B cell (primary cell): ENCODE measurements around the gene AFF2. TPM values are rescaled to one million over a fixed set of nuclear protein-coding genes. Genes with fewer than 3 reads are reported as not detected.

Source experiments
- ATAC-seq: fragments of 200-7000 bp; cut with Tn5 transposase; one replicate; pipeline ENCODE4 v1.10.0; 2021; ENCODE audit warnings: low read depth, mild to moderate bottlenecking, moderate number of reproducible peaks, moderate library complexity
- CTCF ChIA-PET: fragments of 350-600 bp; sonication (Branson Sonifier 250); formaldehyde crosslinking; loops from one replicate; lab custom pipeline; 2021; ENCODE audit warnings: antibody characterized with exemption, inconsistent platforms; lab: Charles Lee
- POLR2A ChIA-PET: fragments of 350-600 bp; sonication (Branson Sonifier 250); formaldehyde crosslinking; loops from one replicate; lab custom pipeline; 2021; ENCODE audit warnings: antibody characterized with exemption; lab: Charles Lee
- DNase-seq: peaks from one replicate; pipeline ENCODE4 v3.0.0; 2013
- H2AFZ ChIP-seq: 2 replicates; pipeline ENCODE4 v1.6.1; 2012; ENCODE audit warnings: mild to moderate bottlenecking, low read depth, low read length; ENCODE audit not compliant: insufficient read depth, poor library complexity, severe bottlenecking
- H3K27ac ChIP-seq, 2 donors: 1 replicate in 1 of 2; 2 replicates in 1 of 2; pipeline ENCODE4 v1.5.1; 2012 to 2013; ENCODE audit warnings: low read length in 2 of 2, mild to moderate bottlenecking in 2 of 2, moderate library complexity in 1 of 2
- H3K27me3 ChIP-seq, 4 experiments: fragments of 200-600 bp in 1 of 4; sonication (generic) in 1 of 4; replicated peaks in 1 of 4; 1 replicate in 2 of 4; 2 replicates in 2 of 4; pipeline versions ENCODE4 v1.6.1 to v1.7.0; 2013 to 2016; ENCODE audit warnings: low read length in 3 of 4, mild to moderate bottlenecking in 2 of 4, mixed read lengths in 1 of 4, moderate library complexity in 1 of 4; ENCODE audit not compliant: insufficient read depth in 4 of 4, control insufficient read depth in 3 of 4; ENCODE audit errors: control extremely low read depth in 1 of 4
- H3K36me3 ChIP-seq, 2 experiments: replicated peaks in 1 of 2; 1 replicate in 1 of 2; 2 replicates in 1 of 2; pipeline versions ENCODE4 v1.6.1 to v1.7.1; 2013; ENCODE audit warnings: low read length in 1 of 2; ENCODE audit not compliant: insufficient read depth in 2 of 2, control insufficient read depth in 1 of 2; ENCODE audit errors: control extremely low read depth in 1 of 2, extremely low read depth in 1 of 2
- H3K4me1 ChIP-seq, 2 donors: fragments of 200-600 bp in 1 of 2; sonication (generic) in 1 of 2; 1 replicate in 1 of 2; 2 replicates in 1 of 2; pipeline versions ENCODE4 v1.5.1 to v1.6.1; 2013 to 2017; ENCODE audit warnings: low read length in 2 of 2; ENCODE audit not compliant: control insufficient read depth in 2 of 2, insufficient read depth in 2 of 2
- H3K4me2 ChIP-seq: replicated peaks from 2 replicates; pipeline ENCODE3; 2012; ENCODE audit warnings: mild to moderate bottlenecking, low read depth, low read length; ENCODE audit not compliant: poor library complexity, severe bottlenecking
- H3K4me3 ChIP-seq, 5 experiments: fragments of 200-600 bp in 1 of 5; sonication (generic) in 1 of 5; 1 replicate in 3 of 5; 2 replicates in 2 of 5; pipeline versions ENCODE4 v1.5.1 to v1.7.0; 2011 to 2016; ENCODE audit warnings: low read length in 4 of 5, mild to moderate bottlenecking in 4 of 5, low read depth in 2 of 5, control low read depth in 1 of 5, moderate library complexity in 1 of 5; ENCODE audit not compliant: insufficient read depth in 1 of 5; ENCODE audit errors: control extremely low read depth in 1 of 5, extremely low read depth in 1 of 5
- H3K79me2 ChIP-seq: fragments of 200-600 bp; sonication (generic); one replicate; pipeline ENCODE4 v1.6.0; 2016; ENCODE audit warnings: low read length; ENCODE audit not compliant: control insufficient read depth, insufficient read depth
- H3K9ac ChIP-seq: fragments of 200-600 bp; sonication (generic); 2 replicates; pipeline ENCODE4 v1.6.1; 2017; ENCODE audit warnings: mild to moderate bottlenecking, low read length, moderate library complexity
- H3K9me3 ChIP-seq, 3 donors: one replicate each; pipeline versions ENCODE4 v1.6.1 to v1.7.1; 2013; ENCODE audit warnings: low read length in 2 of 3; ENCODE audit not compliant: control insufficient read depth in 2 of 3, insufficient read depth in 1 of 3; ENCODE audit errors: control extremely low read depth in 1 of 3
- H4K20me1 ChIP-seq: 2 replicates; pipeline ENCODE4 v1.6.0; 2012; ENCODE audit warnings: mild to moderate bottlenecking, low read length; ENCODE audit not compliant: insufficient read depth, control insufficient read depth, poor library complexity, severe bottlenecking
- H3K27ac Mint-ChIP-seq: one replicate; pipeline ENCODE4 v1.8.0; 2021; ENCODE audit warnings: mixed read lengths
- H3K27me3 Mint-ChIP-seq: one replicate; pipeline ENCODE4 v1.8.0; 2021; ENCODE audit warnings: mixed read lengths
- H3K4me1 Mint-ChIP-seq: one replicate; pipeline ENCODE4 v1.8.0; 2021; ENCODE audit warnings: mixed read lengths
- H3K4me3 Mint-ChIP-seq: one replicate; pipeline ENCODE4 v1.8.0; 2021; ENCODE audit warnings: mixed read lengths
- H3K9me3 Mint-ChIP-seq: one replicate; pipeline ENCODE4 v1.8.0; 2022; ENCODE audit warnings: mixed read lengths; ENCODE audit not compliant: insufficient read depth
- EZH2 ChIP-seq: IDR thresholded peaks from 2 replicates; pipeline ENCODE4 v1.6.1; 2012; ENCODE audit warnings: borderline replicate concordance, low read depth, mild to moderate bottlenecking, moderate library complexity, low read length; ENCODE audit not compliant: insufficient read depth, poor library complexity, severe bottlenecking
- WGBS: methylation state at CpG from one replicate; pipeline ENCODE4 v1.1.5; 2013; ENCODE audit warnings: missing lambda C conversion rate; ENCODE audit not compliant: insufficient coverage; 5-methylcytosine and 5-hydroxymethylcytosine counted together
- intact Hi-C: fragments of 100-400 bp; cut with micrococcal nuclease; formaldehyde crosslinking; loops from one replicate; pipeline ENCODE4 v1.10.0; 2022
- polyA plus RNA-seq: library from polyadenylated mRNA; depleted of rRNA; stranded (reverse); fragments of >200 nt; gene quantifications from 2 replicates; pipeline ENCODE4 v1.2.3, GENCODE V29; 2012
- total RNA-seq, 2 donors: library from RNA; stranded (reverse); fragments of 120-200 nt in 1 of 2; gene quantifications; 1 replicate in 1 of 2; 2 replicates in 1 of 2; pipeline versions ENCODE4 v1.2.3 to v1.2.4, GENCODE V29; 2013 to 2022
- TF ChIP-seq, protein P1 (sequence below): fragments of 200-600 bp; IDR thresholded peaks from one replicate; pipeline ENCODE4 v1.8.0; 2022; ENCODE audit warnings: antibody characterized with exemption, mild to moderate bottlenecking

AFF2 gene
- total and polyA plus RNA-seq, 2 donors (not counting 1 experiment from before 2014, with no cell fraction given) = 0.06 to 12.0 TPM

DNA sequence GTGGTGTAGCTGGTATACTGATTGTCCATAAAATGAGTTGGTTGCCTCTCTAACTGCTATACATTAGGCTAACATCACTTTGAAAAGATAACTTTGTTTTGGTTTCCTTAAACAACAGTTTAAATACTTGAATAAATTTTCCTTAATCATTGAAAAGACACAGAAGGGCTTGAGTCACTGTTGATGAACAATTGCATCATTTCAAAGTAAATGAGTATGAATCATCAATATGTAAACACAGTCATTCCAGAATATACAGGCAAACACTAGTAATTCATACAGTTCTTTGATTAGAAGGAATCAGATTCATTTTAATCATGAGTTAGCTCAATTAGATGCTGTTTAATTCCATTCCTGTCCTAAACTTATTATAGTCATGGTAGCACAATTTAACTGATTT lies 160.6 kb downstream of the AFF2 start:
- Histone ChIP-seq H3K4me1 (peaks cover 7 to 8% of the 10 kb centered on the region in 2 donors), H3K9ac (no peak overlapping the region), H2AFZ (no peak overlapping the region), H3K4me3 (no peak overlapping the region), H3K36me3 (no peaks in the 10 kb centered on the region), H3K27me3 (no peaks in the 10 kb centered on the region), H3K27ac (no peak overlapping the region), H3K9me3 (no peaks in the 10 kb centered on the region), H3K4me2 (no peak overlapping the region), H3K79me2 (no peaks in the 10 kb centered on the region), H4K20me1 (no peaks in the 10 kb centered on the region)
- ATAC-seq = no peak
- Mint-ChIP-seq H3K9me3 (no peaks in the 10 kb centered on the region), H3K27ac (no peak overlapping the region), H3K4me1 (peaks cover 11% of the 10 kb centered on the region), H3K27me3 (no peaks in the 10 kb centered on the region), H3K4me3 (no peak overlapping the region)
- TF ChIP-seq EZH2 = no peak
- TF ChIP-seq, protein P1, sequence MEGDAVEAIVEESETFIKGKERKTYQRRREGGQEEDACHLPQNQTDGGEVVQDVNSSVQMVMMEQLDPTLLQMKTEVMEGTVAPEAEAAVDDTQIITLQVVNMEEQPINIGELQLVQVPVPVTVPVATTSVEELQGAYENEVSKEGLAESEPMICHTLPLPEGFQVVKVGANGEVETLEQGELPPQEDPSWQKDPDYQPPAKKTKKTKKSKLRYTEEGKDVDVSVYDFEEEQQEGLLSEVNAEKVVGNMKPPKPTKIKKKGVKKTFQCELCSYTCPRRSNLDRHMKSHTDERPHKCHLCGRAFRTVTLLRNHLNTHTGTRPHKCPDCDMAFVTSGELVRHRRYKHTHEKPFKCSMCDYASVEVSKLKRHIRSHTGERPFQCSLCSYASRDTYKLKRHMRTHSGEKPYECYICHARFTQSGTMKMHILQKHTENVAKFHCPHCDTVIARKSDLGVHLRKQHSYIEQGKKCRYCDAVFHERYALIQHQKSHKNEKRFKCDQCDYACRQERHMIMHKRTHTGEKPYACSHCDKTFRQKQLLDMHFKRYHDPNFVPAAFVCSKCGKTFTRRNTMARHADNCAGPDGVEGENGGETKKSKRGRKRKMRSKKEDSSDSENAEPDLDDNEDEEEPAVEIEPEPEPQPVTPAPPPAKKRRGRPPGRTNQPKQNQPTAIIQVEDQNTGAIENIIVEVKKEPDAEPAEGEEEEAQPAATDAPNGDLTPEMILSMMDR = no peak
- POLR2A ChIA-PET = no interaction called here
- CTCF ChIA-PET = no interaction called here
- intact Hi-C loops = no loop called here
- DNase-seq = no peak

DNA sequence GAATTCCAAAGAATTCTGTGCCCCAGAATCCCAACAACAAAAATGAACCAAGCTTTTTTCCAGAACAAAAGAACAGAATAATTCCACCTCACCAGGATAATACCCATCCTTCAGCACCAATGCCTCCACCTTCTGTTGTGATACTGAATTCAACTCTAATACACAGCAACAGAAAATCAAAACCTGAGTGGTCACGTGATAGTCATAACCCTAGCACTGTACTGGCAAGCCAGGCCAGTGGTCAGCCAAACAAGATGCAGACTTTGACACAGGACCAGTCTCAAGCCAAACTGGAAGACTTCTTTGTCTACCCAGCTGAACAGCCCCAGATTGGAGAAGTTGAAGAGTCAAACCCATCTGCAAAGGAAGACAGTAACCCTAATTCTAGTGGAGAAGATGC lies 161.6 kb downstream of the AFF2 start:
- POLR2A ChIA-PET = no interaction called here
- no peak overlapping the region for H3K4me3 Mint-ChIP-seq

More for the DNA sequence above, 161.6 kb downstream of the AFF2 start:
- H3K27me3 ChIP-seq = no peaks in the 10 kb centered on the region
- no peaks in the 10 kb centered on the region for H3K27me3 Mint-ChIP-seq
- peaks cover 7 to 8% of the 10 kb centered on the region in 2 donors for H3K4me1 ChIP-seq
- ATAC-seq = no peak
- H3K4me2 ChIP-seq = no peak overlapping the region
- H4K20me1 ChIP-seq = no peaks in the 10 kb centered on the region
- CTCF ChIA-PET = no interaction called here
- DNase-seq = no peak
- H3K36me3 ChIP-seq = no peaks in the 10 kb centered on the region
- 100% methylated on average over 1 of the region's 1 CpG for WGBS
- H3K4me1 Mint-ChIP-seq = peaks cover 11% of the 10 kb centered on the region
- H3K27ac ChIP-seq = no peak overlapping the region
- intact Hi-C loops = no loop called here
- no peaks in the 10 kb centered on the region for H3K9me3 Mint-ChIP-seq
- H2AFZ ChIP-seq = no peak overlapping the region
- H3K27ac Mint-ChIP-seq = no peak overlapping the region
- no peaks in the 10 kb centered on the region for H3K79me2 ChIP-seq
- no peaks in the 10 kb centered on the region for H3K9me3 ChIP-seq
- no peak overlapping the region for H3K4me3 ChIP-seq
- H3K9ac ChIP-seq = no peak overlapping the region
- TF ChIP-seq EZH2 = no peak
- TF ChIP-seq, protein P1 = no peak
